ENCODE data around the gene RPSA. TPM values are rescaled to one million over a fixed set of nuclear protein-coding genes. Genes with fewer than 3 reads are reported as not detected.
"Not testable (repeated sequence)": the region's sequence is repeated elsewhere in the genome, so short reads cannot be mapped to it uniquely, and the experiment has no call there.

RPSA gene
- total RNA-seq, 1 donor from 2014 or later, result 629 TPM

GRCh38 chr3:39419742-39420315 lies 13.3 kb downstream of the RPSA start:
- no peak for DNase-seq (ENCODE audit: low spot score)

GRCh38 chr3:39420543-39420942 lies 14.0 kb downstream of the RPSA start:
- DNase-seq (ENCODE audit: low spot score), result no peak

GRCh38 chr3:39423436-39423970 lies 17.0 kb downstream of the RPSA start:
- no peak for DNase-seq (ENCODE audit: low spot score)

GRCh38 chr3:39426312-39426711 lies 19.8 kb downstream of the RPSA start:
- no peak for DNase-seq (ENCODE audit: low spot score)

GRCh38 chr3:39427506-39427905 lies 21.0 kb downstream of the RPSA start:
- DNase-seq (ENCODE audit: low spot score), result no peak

GRCh38 chr3:39428745-39429201 lies 22.3 kb downstream of the RPSA start:
- no peak for DNase-seq (ENCODE audit: low spot score)

GRCh38 chr3:39429466-39429865 lies 22.9 kb downstream of the RPSA start:
- no peak for DNase-seq (ENCODE audit: low spot score)

GRCh38 chr3:39432342-39432741 lies 25.8 kb downstream of the RPSA start:
- DNase-seq (ENCODE audit: low spot score), result no peak

GRCh38 chr3:39433642-39434041 lies 27.1 kb downstream of the RPSA start:
- no peak for DNase-seq (ENCODE audit: low spot score)

- DNase-seq (ENCODE audit: low spot score), result peak; percentile 22
Observed at GRCh38 chr3:39434574-39434973, 28.1 kb downstream of the RPSA start.

GRCh38 chr3:39435006-39435748 lies 28.7 kb downstream of the RPSA start:
- DNase-seq (ENCODE audit: low spot score), result no peak

- no peak for DNase-seq (ENCODE audit: low spot score)
Observed at GRCh38 chr3:39438880-39439279, 32.4 kb downstream of the RPSA start.

- no peak for DNase-seq (ENCODE audit: low spot score)
Observed at GRCh38 chr3:39440316-39440715, 33.8 kb downstream of the RPSA start.

GRCh38 chr3:39443530-39443929 lies 37.0 kb downstream of the RPSA start:
- no peak for DNase-seq (ENCODE audit: low spot score)

GRCh38 chr3:39445927-39446326 lies 39.4 kb downstream of the RPSA start:
- DNase-seq (ENCODE audit: low spot score), result no peak

- DNase-seq (ENCODE audit: low spot score), result no peak
Observed at GRCh38 chr3:39446444-39446843, 39.9 kb downstream of the RPSA start.

GRCh38 chr3:39447637-39448483 lies 41.3 kb downstream of the RPSA start:
- peak; percentile 89 for DNase-seq (ENCODE audit: low spot score)

GRCh38 chr3:39448506-39449233 lies 42.1 kb downstream of the RPSA start:
- DNase-seq (ENCODE audit: low spot score), result no peak

GRCh38 chr3:39449796-39450195 lies 43.3 kb downstream of the RPSA start:
- no peak for DNase-seq (ENCODE audit: low spot score)

GRCh38 chr3:39453134-39453533 lies 46.6 kb downstream of the RPSA start:
- DNase-seq (ENCODE audit: low spot score), result no peak

GRCh38 chr3:39453872-39454271 lies 47.4 kb downstream of the RPSA start:
- DNase-seq (ENCODE audit: low spot score), result not testable (repeated sequence)
